ENCODE results near the gene SMG1.

GRCh38 chr16:18945233-18945632 is 19.0 kb upstream of the SMG1 start:
- TF ChIP-seq CTCF (IDR thresholded peaks at IDR 0.05), result no peak
- TF ChIP-seq POLR2A (IDR thresholded peaks at IDR 0.05), result no peak
- TF ChIP-seq POLR2AphosphoS5 (IDR thresholded peaks at IDR 0.05), result no peak
- no peak for TF ChIP-seq EP300 (IDR thresholded peaks at IDR 0.05)
